ENCODE results near the gene ARHGAP5. TPM values are rescaled to one million over a fixed set of nuclear protein-coding genes. Genes with fewer than 3 reads are reported as not detected.

Gene ARHGAP5
- total RNA-seq, 1 donor from 2014 or later: 114 TPM

DNA sequence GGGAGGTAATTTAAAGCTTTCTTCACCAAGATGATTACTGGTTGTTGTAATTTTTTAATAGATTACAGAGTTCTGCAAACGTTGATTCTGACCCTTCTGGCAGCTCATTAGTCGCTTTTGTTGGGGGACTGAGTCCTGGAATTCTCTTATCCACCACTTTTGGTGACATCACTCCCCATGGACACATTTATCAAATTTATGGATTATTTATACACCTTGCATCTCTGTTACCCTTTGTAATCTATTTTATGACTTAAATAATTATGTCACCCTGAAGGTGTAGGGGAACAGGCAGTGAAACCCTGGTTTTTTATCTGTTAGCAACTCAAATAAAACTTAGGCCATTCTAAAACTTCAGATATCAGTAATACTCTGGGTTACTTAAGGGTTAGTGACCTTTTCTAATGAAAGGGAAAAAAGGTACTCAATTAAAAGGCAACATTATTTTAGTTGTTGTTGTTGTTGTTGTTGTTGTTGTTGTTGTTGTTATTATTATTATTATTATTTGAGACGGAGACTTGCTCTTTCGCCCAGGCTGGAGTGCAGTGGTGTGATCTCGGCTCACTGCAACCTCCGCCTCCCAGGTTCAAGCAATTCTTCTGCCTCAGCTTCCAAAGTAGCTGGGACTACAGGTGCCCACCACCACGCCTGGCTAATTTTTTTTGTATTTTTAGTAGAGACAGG lies 65.8 kb downstream of the ARHGAP5 start:
- Mint-ChIP-seq H3K27me3 (ENCODE audit: low read depth) (no peaks in the 10 kb centered on the region), H3K27ac (ENCODE audit: unreplicated experiment) (peak overlapping the region; percentile 45), H3K36me3 (ENCODE audit: low read depth) (peaks cover 38% of the 10 kb centered on the region), H3K9me3 (peaks cover 10% of the 10 kb centered on the region), H3K4me1 (peaks cover 23% of the 10 kb centered on the region), H3K4me3 (no peak overlapping the region)
- TF ChIP-seq, protein P1, sequence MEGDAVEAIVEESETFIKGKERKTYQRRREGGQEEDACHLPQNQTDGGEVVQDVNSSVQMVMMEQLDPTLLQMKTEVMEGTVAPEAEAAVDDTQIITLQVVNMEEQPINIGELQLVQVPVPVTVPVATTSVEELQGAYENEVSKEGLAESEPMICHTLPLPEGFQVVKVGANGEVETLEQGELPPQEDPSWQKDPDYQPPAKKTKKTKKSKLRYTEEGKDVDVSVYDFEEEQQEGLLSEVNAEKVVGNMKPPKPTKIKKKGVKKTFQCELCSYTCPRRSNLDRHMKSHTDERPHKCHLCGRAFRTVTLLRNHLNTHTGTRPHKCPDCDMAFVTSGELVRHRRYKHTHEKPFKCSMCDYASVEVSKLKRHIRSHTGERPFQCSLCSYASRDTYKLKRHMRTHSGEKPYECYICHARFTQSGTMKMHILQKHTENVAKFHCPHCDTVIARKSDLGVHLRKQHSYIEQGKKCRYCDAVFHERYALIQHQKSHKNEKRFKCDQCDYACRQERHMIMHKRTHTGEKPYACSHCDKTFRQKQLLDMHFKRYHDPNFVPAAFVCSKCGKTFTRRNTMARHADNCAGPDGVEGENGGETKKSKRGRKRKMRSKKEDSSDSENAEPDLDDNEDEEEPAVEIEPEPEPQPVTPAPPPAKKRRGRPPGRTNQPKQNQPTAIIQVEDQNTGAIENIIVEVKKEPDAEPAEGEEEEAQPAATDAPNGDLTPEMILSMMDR (conservative IDR thresholded peaks at IDR 0.05): no peak
- no peak for DNase-seq (ENCODE audit: low read depth, low spot score)

DNA sequence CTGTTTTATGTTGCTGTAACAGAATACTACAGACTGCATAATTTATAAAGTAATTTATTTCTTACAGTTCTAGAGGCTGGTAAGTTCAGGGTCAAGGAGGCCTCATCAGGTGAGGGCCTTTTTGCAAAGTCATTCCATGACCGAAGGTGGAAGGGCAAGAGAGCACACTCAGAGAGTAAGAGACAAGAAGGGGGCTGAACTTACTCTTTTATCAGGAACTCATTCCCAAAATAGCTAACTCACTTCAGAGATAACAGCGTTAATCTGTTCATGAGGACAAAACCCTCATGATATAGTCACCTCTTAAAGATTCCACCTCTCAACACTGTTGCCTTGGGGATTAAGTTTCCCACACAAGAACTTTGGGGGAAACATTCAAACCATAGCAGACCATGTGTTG lies 73.3 kb downstream of the ARHGAP5 start:
- TF ChIP-seq, protein P1 (conservative IDR thresholded peaks at IDR 0.05): no peak
- Mint-ChIP-seq H3K27ac (ENCODE audit: unreplicated experiment) (no peak overlapping the region), H3K9me3 (no peaks in the 10 kb centered on the region), H3K4me3 (no peak overlapping the region), H3K36me3 (ENCODE audit: low read depth) (peaks cover 11% of the 10 kb centered on the region), H3K27me3 (ENCODE audit: low read depth) (no peaks in the 10 kb centered on the region), H3K4me1 (no peaks in the 10 kb centered on the region)
- no peak for DNase-seq (ENCODE audit: low read depth, low spot score)

DNA sequence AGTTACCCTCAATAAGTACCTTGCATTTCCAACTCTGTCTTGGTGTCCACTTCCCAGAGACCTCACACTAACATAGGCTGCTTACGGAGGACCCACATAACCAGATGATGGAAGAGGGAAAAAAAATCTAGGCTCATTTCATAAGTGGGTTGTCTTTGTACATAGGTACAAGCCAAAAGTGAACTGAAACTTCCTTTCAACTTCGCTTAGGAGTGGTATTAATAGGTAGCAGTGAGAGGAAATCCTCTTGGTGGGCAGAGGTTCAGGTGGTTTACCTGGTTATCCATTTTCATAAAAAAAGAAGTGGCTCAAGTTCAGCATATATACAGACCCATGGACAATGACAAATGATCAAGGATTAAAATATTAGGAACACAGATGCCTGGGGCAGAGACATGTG lies 88.9 kb downstream of the ARHGAP5 start:
- peaks cover 3% of the 10 kb centered on the region for H3K36me3 Mint-ChIP-seq (ENCODE audit: low read depth)

DNA sequence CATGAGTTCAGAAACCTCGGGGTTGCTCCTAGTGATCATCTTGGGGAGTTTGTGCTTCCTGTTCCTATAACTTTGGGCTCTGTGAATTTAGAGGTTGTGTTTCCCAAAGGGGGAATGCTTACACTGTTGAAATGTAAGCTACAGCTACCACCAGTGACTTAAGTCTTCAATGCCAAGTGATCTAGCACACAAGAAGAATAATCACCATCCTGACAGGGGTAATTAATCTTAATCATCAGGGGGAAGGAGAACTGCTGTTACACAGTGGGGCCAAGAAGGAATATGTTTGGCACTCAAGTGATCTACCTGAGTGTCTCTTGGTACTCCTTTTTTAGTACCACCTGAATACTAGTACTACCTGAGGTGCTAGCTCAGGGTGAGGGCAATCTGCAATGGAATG lies 89.8 kb downstream of the ARHGAP5 start:
- Mint-ChIP-seq H3K27me3 (ENCODE audit: low read depth) (no peaks in the 10 kb centered on the region), H3K9me3 (peaks cover 16% of the 10 kb centered on the region), H3K4me3 (no peak overlapping the region), H3K27ac (ENCODE audit: unreplicated experiment) (no peak overlapping the region), H3K36me3 (ENCODE audit: low read depth) (no peaks in the 10 kb centered on the region), H3K4me1 (no peaks in the 10 kb centered on the region)
- TF ChIP-seq, protein P1 (conservative IDR thresholded peaks at IDR 0.05): no peak
- DNase-seq (ENCODE audit: low read depth, low spot score): no peak

More for the DNA sequence above, 88.9 kb downstream of the ARHGAP5 start:
- Mint-ChIP-seq H3K9me3 (peaks cover 18% of the 10 kb centered on the region), H3K27ac (ENCODE audit: unreplicated experiment) (no peak overlapping the region), H3K27me3 (ENCODE audit: low read depth) (no peaks in the 10 kb centered on the region), H3K4me1 (no peaks in the 10 kb centered on the region), H3K4me3 (no peak overlapping the region)
- DNase-seq (ENCODE audit: low read depth, low spot score): no peak
- TF ChIP-seq, protein P1 (conservative IDR thresholded peaks at IDR 0.05): no peak

DNA sequence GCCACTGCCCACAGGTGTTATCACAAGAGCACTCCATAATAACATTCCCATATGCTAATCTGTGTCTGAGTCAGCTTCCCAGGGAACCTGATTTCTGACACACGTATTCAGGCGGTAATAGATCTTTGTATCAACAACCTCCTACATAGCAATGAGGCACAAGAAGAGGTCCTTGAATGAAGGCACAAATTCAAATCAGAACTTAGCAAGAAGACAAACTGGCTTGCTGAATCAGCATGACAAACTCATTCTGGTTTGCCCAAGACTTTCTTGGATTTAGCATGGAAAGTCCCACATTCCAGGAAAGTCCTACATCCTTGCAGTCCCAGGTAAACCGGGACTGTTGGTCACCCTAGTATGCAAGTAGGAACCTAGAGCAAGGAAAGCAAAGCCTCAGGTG lies 90.8 kb downstream of the ARHGAP5 start:
- Mint-ChIP-seq H3K27ac (ENCODE audit: unreplicated experiment) (no peak overlapping the region), H3K36me3 (ENCODE audit: low read depth) (no peaks in the 10 kb centered on the region), H3K27me3 (ENCODE audit: low read depth) (no peaks in the 10 kb centered on the region), H3K4me3 (no peak overlapping the region), H3K4me1 (no peaks in the 10 kb centered on the region), H3K9me3 (peaks cover 10% of the 10 kb centered on the region)
- TF ChIP-seq, protein P1 (conservative IDR thresholded peaks at IDR 0.05): no peak
- no peak for DNase-seq (ENCODE audit: low read depth, low spot score)

Data from neural crest cell (in vitro differentiated cells).